ENCODE results near the gene VCY.
"Not testable (repeated sequence)": the region's sequence is repeated elsewhere in the genome, so short reads cannot be mapped to it uniquely, and the experiment has no call there.

The VCY gene

GRCh38 chrY:13986373-13986772 is at the start of gene VCY:
Gene VCY (minus strand): TSS chrY:13986473. CDS start chrY:13986440, 33 bp downstream.
- not testable (repeated sequence) for DNase-seq

GRCh38 chrY:14030395-14030794 is 44.1 kb upstream of the VCY start:
- DNase-seq: not testable (repeated sequence)

GRCh38 chrY:14011916-14012315 is 25.6 kb upstream of the VCY start:
- DNase-seq: not testable (repeated sequence)

GRCh38 chrY:13942406-13942805 is 43.9 kb downstream of the VCY start:
- DNase-seq: not testable (repeated sequence)

Data from activated T-cell treated with anti-CD3 and anti-CD28 coated beads for 4 hours (primary cell).